H1 (cell line): ENCODE results near the gene CAMK2A. TPM values are rescaled to one million over a fixed set of nuclear protein-coding genes. Genes with fewer than 3 reads are reported as not detected.
A peak's percentile ranks its signal among the peaks of the same experiment; 100 is the strongest.

ENCODE experiments used
- CTCF ChIA-PET: fragments of 300-600 bp; sonication (Branson Sonifier 250); formaldehyde crosslinking; loops from one replicate; lab custom pipeline; 2021; ENCODE audit not compliant: partially characterized antibody; lab: Charles Lee
- POLR2A ChIA-PET: fragments of 300-600 bp; sonication (Branson Sonifier 250); formaldehyde crosslinking; loops from one replicate; lab custom pipeline; 2021; ENCODE audit warnings: inconsistent platforms; ENCODE audit not compliant: partially characterized antibody; lab: Charles Lee
- DNase-seq, 2 experiments: peaks; one replicate each; pipeline versions ENCODE4 v3.0.0 to v3.0.0-alpha.2; 2010 to 2022; ENCODE audit warnings: low spot score in 2 of 2, low read depth in 1 of 2, mixed read lengths in 1 of 2
- FAIRE-seq: peaks from 2 replicates; lab custom pipeline; 2011; peaks lifted over from hg19 to GRCh38; lab: Jason Lieb, UNC
- H2AFZ ChIP-seq: 2 replicates; pipeline ENCODE4 v1.8.1; 2012; ENCODE audit warnings: low read length, inconsistent platforms
- H2AK5ac ChIP-seq: 2 replicates; pipeline ENCODE4 v1.6.1; 2013; ENCODE audit warnings: low read depth, low read length
- H2BK120ac ChIP-seq: replicated peaks from 2 replicates; pipeline ENCODE3; 2013; ENCODE audit warnings: low read depth, low read length, inconsistent platforms
- H2BK12ac ChIP-seq: 2 replicates; pipeline ENCODE4 v1.6.1; 2013; ENCODE audit warnings: low read depth, low read length
- H2BK15ac ChIP-seq: 2 replicates; pipeline ENCODE4 v1.6.1; 2013; ENCODE audit warnings: low read length
- H2BK20ac ChIP-seq: 2 replicates; pipeline ENCODE4 v1.6.1; 2013; ENCODE audit warnings: low read length
- H2BK5ac ChIP-seq: 2 replicates; pipeline ENCODE4 v1.6.1; 2013; ENCODE audit warnings: low read depth, low read length
- H3K14ac ChIP-seq: 2 replicates; pipeline ENCODE4 v1.6.1; 2013; ENCODE audit warnings: inconsistent platforms; ENCODE audit not compliant: insufficient read length
- H3K18ac ChIP-seq: 2 replicates; pipeline ENCODE4 v1.6.1; 2013; ENCODE audit warnings: low read length; ENCODE audit errors: extremely low read depth
- H3K23ac ChIP-seq: 2 replicates; pipeline ENCODE4 v1.6.1; 2013; ENCODE audit warnings: inconsistent platforms; ENCODE audit not compliant: insufficient read length
- H3K23me2 ChIP-seq: 2 replicates; pipeline ENCODE4 v1.6.1; 2013; ENCODE audit warnings: low read depth, low read length
- H3K27ac ChIP-seq: 2 replicates; pipeline ENCODE4 v1.6.1; 2011; ENCODE audit warnings: low read depth, low read length, inconsistent platforms
- H3K27me3 ChIP-seq, 4 experiments: replicated peaks in 1 of 4; 1 replicate in 1 of 4; 2 replicates in 3 of 4; pipeline versions ENCODE4 v1.6.1 to v1.8.1; 2011 to 2013; ENCODE audit warnings: low read length in 3 of 4, mild to moderate bottlenecking in 3 of 4, inconsistent platforms in 2 of 4, mixed read lengths in 2 of 4, moderate library complexity in 1 of 4; ENCODE audit not compliant: control insufficient read depth in 3 of 4, insufficient read depth in 3 of 4; ENCODE audit errors: extremely low read depth in 1 of 4
- H3K36me3 ChIP-seq, 4 experiments: 2 replicates each; pipeline versions ENCODE4 v1.6.1 to v1.8.1; 2011 to 2013; ENCODE audit warnings: mild to moderate bottlenecking in 4 of 4, low read length in 3 of 4, moderate library complexity in 2 of 4, control low read depth in 1 of 4, inconsistent platforms in 1 of 4; ENCODE audit not compliant: insufficient read depth in 4 of 4, control insufficient read depth in 2 of 4
- H3K4ac ChIP-seq: replicated peaks from 2 replicates; pipeline ENCODE3; 2013; ENCODE audit warnings: low read length, low read depth, mixed read lengths, inconsistent platforms; ENCODE audit not compliant: insufficient read length
- H3K4me1 ChIP-seq, 4 experiments: replicated peaks in 1 of 4; 1 replicate in 1 of 4; 2 replicates in 3 of 4; pipeline versions ENCODE4 v1.6.1 to v1.8.1; 2011 to 2013; ENCODE audit warnings: low read length in 3 of 4, inconsistent platforms in 2 of 4, mixed read lengths in 1 of 4; ENCODE audit not compliant: insufficient read depth in 4 of 4, control insufficient read depth in 3 of 4
- H3K4me2 ChIP-seq, 2 experiments: 2 replicates each; pipeline versions ENCODE4 v1.6.1 to v1.8.1; 2011 to 2013; ENCODE audit warnings: low read depth in 2 of 2, low read length in 2 of 2, control low read depth in 1 of 2, inconsistent platforms in 1 of 2, mild to moderate bottlenecking in 1 of 2; ENCODE audit not compliant: insufficient read depth in 1 of 2
- H3K4me3 ChIP-seq, 4 experiments: fragments of 200-600, 300-600 bp in 1 of 4; sonication (generic), shearing (Covaris generic), sonication (Bioruptor Twin) in 1 of 4; 2 replicates each; pipeline versions ENCODE4 v1.5.1 to v1.8.1; 2011 to 2016; ENCODE audit warnings: low read length in 4 of 4, low read depth in 3 of 4, control low read depth in 2 of 4, inconsistent platforms in 2 of 4, mild to moderate bottlenecking in 2 of 4, mixed read lengths in 1 of 4, moderate library complexity in 1 of 4; ENCODE audit not compliant: insufficient read depth in 2 of 4; ENCODE audit errors: extremely low read depth in 1 of 4
- H3K56ac ChIP-seq: replicated peaks from 2 replicates; pipeline ENCODE3; 2013; ENCODE audit warnings: low read depth, mild to moderate bottlenecking, mixed read lengths, low read length, inconsistent platforms; ENCODE audit not compliant: insufficient read length
- H3K79me1 ChIP-seq: 2 replicates; pipeline ENCODE4 v1.6.1; 2013; ENCODE audit warnings: low read depth, low read length, control low read depth
- H3K79me2 ChIP-seq, 2 experiments: 2 replicates each; pipeline versions ENCODE4 v1.6.1 to v1.8.1; 2012 to 2013; ENCODE audit warnings: low read length in 2 of 2, mild to moderate bottlenecking in 2 of 2, inconsistent platforms in 1 of 2; ENCODE audit not compliant: insufficient read depth in 2 of 2, control insufficient read depth in 1 of 2
- H3K9ac ChIP-seq, 4 experiments: replicated peaks in 1 of 4; 1 replicate in 1 of 4; 2 replicates in 3 of 4; pipeline versions ENCODE4 v1.6.1 to v1.8.1; 2011 to 2013; ENCODE audit warnings: low read depth in 3 of 4, low read length in 3 of 4, control low read depth in 2 of 4, mild to moderate bottlenecking in 2 of 4, moderate library complexity in 2 of 4, inconsistent platforms in 1 of 4; ENCODE audit errors: extremely low read depth in 1 of 4
- H3K9me3 ChIP-seq, 2 experiments: 2 replicates each; pipeline versions ENCODE4 v1.6.1 to v1.8.1; 2012 to 2013; ENCODE audit warnings: mild to moderate bottlenecking in 2 of 2, moderate library complexity in 2 of 2, control low read depth in 1 of 2, inconsistent platforms in 1 of 2, low read depth in 1 of 2, low read length in 1 of 2, mixed read lengths in 1 of 2; ENCODE audit not compliant: insufficient read depth in 2 of 2
- H4K20me1 ChIP-seq, 2 experiments: replicated peaks in 1 of 2; 2 replicates each; pipeline versions ENCODE3 to v1.8.1; 2011 to 2013; ENCODE audit warnings: inconsistent platforms in 2 of 2, low read length in 2 of 2, mild to moderate bottlenecking in 1 of 2; ENCODE audit not compliant: insufficient read depth in 2 of 2, control insufficient read depth in 1 of 2
- H4K5ac ChIP-seq: 2 replicates; pipeline ENCODE4 v1.6.1; 2013; ENCODE audit warnings: low read length, low read depth, mixed read lengths, inconsistent platforms; ENCODE audit not compliant: insufficient read length
- H4K8ac ChIP-seq: 2 replicates; pipeline ENCODE4 v1.8.0; 2013; ENCODE audit warnings: mild to moderate bottlenecking, moderate library complexity, low read length, inconsistent platforms; ENCODE audit not compliant: insufficient read depth; ENCODE audit errors: extremely low read depth
- H4K91ac ChIP-seq: replicated peaks from 2 replicates; pipeline ENCODE3; 2013; ENCODE audit warnings: low read length, mixed read lengths, inconsistent platforms; ENCODE audit not compliant: insufficient read length
- ASH2L ChIP-seq: fragments of 200-600, 300-600 bp; sonication (generic); IDR thresholded peaks from one replicate; pipeline ENCODE4 v1.7.1; 2017; ENCODE audit warnings: low read length
- CBX5 ChIP-seq: fragments of 300-800, 300-1000 bp; sonication (generic); IDR thresholded peaks from 2 replicates; pipeline ENCODE4 v1.7.1; 2016; ENCODE audit warnings: antibody characterized with exemption, low read length, low read depth
- EGR1 ChIP-seq: IDR thresholded peaks from 2 replicates; pipeline ENCODE4 v1.6.1; 2011; ENCODE audit warnings: low read depth, low read length, borderline replicate concordance
- EP300 ChIP-seq, 2 experiments: IDR thresholded peaks; 1 replicate in 1 of 2; 2 replicates in 1 of 2; pipeline ENCODE4 v1.6.1; 2011 to 2012; ENCODE audit warnings: low read depth in 2 of 2, low read length in 2 of 2, mild to moderate bottlenecking in 2 of 2, borderline replicate concordance in 1 of 2, inconsistent platforms in 1 of 2, moderate library complexity in 1 of 2
- NANOG ChIP-seq: IDR thresholded peaks from 2 replicates; pipeline ENCODE4 v1.6.1; 2011; ENCODE audit warnings: low read length, low read depth, mild to moderate bottlenecking, inconsistent platforms; ENCODE audit not compliant: insufficient read depth, poor library complexity, severe bottlenecking
- WGBS, 2 experiments: shearing (Covaris generic) in 1 of 2; methylation state at CpG; one replicate each; pipeline versions ENCODE4 v1.1.6 to v1.1.7; 2013 to 2015; ENCODE audit warnings: low lambda C conversion rate in 2 of 2, mixed read lengths in 2 of 2, inconsistent platforms in 1 of 2, low coverage in 1 of 2, missing lambda C conversion rate in 1 of 2; ENCODE audit not compliant: insufficient replicate concordance in 2 of 2, insufficient coverage in 1 of 2, insufficient read length in 1 of 2; ENCODE audit errors: extremely low coverage in 1 of 2, missing lambda C conversion rate in 1 of 2; 5-methylcytosine and 5-hydroxymethylcytosine counted together
- polyA plus RNA-seq, 7 experiments: library from polyadenylated mRNA; depleted of rRNA in 3 of 7; stranded (reverse) in 5 of 7; unstranded in 2 of 7; fragments of >200 nt in 5 of 7; fragments of 200-250 nt in 2 of 7; gene quantifications; 1 replicate in 5 of 7; 2 replicates in 1 of 7; 4 replicates in 1 of 7; pipeline versions ENCODE4 v1.2.1 to v1.2.3, GENCODE V29; 2011 to 2013; ENCODE audit warnings: missing spikeins in 2 of 7, mixed read lengths in 2 of 7
- total RNA-seq: library from RNA; stranded (reverse); fragmentation: NEBNext Ultra II Directional; extraction: Animal tissue kit (Norgen Biotek cat#: 25700); gene quantifications from 2 replicates; pipeline ENCODE4 v1.2.1, GENCODE V29; 2021
- TF ChIP-seq, protein P1 (sequence below): IDR thresholded peaks from 2 replicates; pipeline ENCODE4 v1.6.1; 2012; ENCODE audit warnings: low read length, inconsistent platforms

Gene CAMK2A
- total and polyA plus RNA-seq, 2 of the 8 experiments (the other 6 are each of a cell fraction or from before 2014, with no cell fraction given) = 0.20 to 0.28 TPM

DNA sequence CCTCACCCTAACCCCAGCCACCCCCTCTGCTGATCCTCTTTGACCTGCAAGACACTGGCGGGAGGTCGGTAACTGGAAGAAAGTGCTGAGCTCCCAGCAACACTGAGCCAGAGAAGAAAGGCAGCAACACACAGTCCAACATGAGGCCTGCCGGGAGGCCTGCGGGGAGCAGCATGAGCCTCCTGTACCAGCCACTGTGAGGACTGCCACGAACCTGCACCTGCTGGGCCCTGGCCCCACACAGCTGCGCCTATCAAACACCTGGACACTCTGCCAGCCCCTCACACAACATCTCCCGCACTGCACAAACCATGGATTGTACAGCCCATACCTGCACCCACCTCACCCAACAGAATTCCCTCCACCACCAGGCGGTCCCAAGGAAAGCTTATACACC lies 18.3 kb downstream of the CAMK2A start:
- Histone ChIP-seq H2BK20ac (no peak overlapping the region), H2AFZ (0 out of 2 replicates have a peak overlapping the region, but pooled peaks have one; percentile 38), H3K14ac (no peak overlapping the region), H3K9me3 (no peaks in the 10 kb centered on the region), H3K56ac (no peak overlapping the region), H3K4ac (no peak overlapping the region), H4K5ac (no peak overlapping the region), H3K79me1 (no peaks in the 10 kb centered on the region), H3K79me2 (no peaks in the 10 kb centered on the region), H3K23me2 (0 out of 2 replicates have a peak, but pooled peaks cover 2% of the 10 kb centered on the region), H3K4me2 (no peak overlapping the region), H2BK120ac (no peak overlapping the region), H4K91ac (peak overlapping the region; percentile 61), H2AK5ac (no peak overlapping the region; the same call in 1 of the 2 replicates), H4K20me1 (no peaks in the 10 kb centered on the region), H2BK12ac (peak overlapping the region; percentile 5; the same call in 1 of the 2 replicates), H3K36me3 (no peaks in the 10 kb centered on the region), H3K27me3 (no peaks in the 10 kb centered on the region; a peak in 1 of 7 replicates), H3K23ac (no peak overlapping the region), H3K18ac (no peak overlapping the region), H2BK5ac (no peak overlapping the region), H3K27ac (no peak overlapping the region), H3K4me1 (peaks cover 0 to 12% (median under 1%) of the 10 kb centered on the region in 4 experiments; a peak in 3 of 7 replicates), H3K4me3 (no peak overlapping the region), H3K9ac (no peak overlapping the region), H4K8ac (peak overlapping the region; percentile 62), H2BK15ac (no peak overlapping the region)
- FAIRE-seq (no peak), DNase-seq (no peak)
- ChIA-PET CTCF (interaction anchor here (0.8 to 2.9 kb wide), 9 partner anchors 9 to 208 kb away, joined by 3 to 16 read pairs (median 4); no protein-coding TSS in a partner anchor), POLR2A (interaction anchor here (1.5 to 2.2 kb wide), 3 partner anchors 32 to 86 kb away, joined by 3 to 7 read pairs (median 6); partner anchors contain the start of gene TCOF1)
- WGBS, 2 experiments = 91% methylated on average over 8 of the region's 8 CpGs; no CpG with 5 or more reads in 1 of the 2 experiments
- TF ChIP-seq NANOG (no peak), CBX5 (no peak), ASH2L (no peak), EGR1 (no peak), EP300 (IDR thresholded peaks at IDR 0.05; ENCODE audit: borderline replicate concordance in 1 of 2, low read depth in 2 of 2, low read length in 2 of 2) (no peak)
- TF ChIP-seq, protein P1, sequence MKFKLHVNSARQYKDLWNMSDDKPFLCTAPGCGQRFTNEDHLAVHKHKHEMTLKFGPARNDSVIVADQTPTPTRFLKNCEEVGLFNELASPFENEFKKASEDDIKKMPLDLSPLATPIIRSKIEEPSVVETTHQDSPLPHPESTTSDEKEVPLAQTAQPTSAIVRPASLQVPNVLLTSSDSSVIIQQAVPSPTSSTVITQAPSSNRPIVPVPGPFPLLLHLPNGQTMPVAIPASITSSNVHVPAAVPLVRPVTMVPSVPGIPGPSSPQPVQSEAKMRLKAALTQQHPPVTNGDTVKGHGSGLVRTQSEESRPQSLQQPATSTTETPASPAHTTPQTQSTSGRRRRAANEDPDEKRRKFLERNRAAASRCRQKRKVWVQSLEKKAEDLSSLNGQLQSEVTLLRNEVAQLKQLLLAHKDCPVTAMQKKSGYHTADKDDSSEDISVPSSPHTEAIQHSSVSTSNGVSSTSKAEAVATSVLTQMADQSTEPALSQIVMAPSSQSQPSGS = no peak
